ENCODE data around the gene TEK. TPM values are rescaled to one million over a fixed set of nuclear protein-coding genes. Genes with fewer than 3 reads are reported as not detected.
"Not testable (repeated sequence)": the region's sequence is repeated elsewhere in the genome, so short reads cannot be mapped to it uniquely, and the experiment has no call there.

TEK gene
- not detected in 2 replicates for total RNA-seq (2014; rRNA removed; shearing (Covaris generic))
- not detected in 2 replicates for polyA plus RNA-seq (2014; cell fraction: nucleus; rRNA removed)

GRCh38 chr9:27108981-27109541, at the start of gene TEK:
TEK (plus strand) TSS chr9:27109225; CDS start chr9:27109591, 366 bp downstream.
- DNase-seq (ENCODE audit: extremely low read depth, low read depth), result no peak

GRCh38 chr9:27059412-27059811, 49.6 kb upstream of the TEK start:
- DNase-seq (ENCODE audit: extremely low read depth, low read depth), result no peak

- no peak for DNase-seq (ENCODE audit: extremely low read depth, low read depth)
Observed at GRCh38 chr9:27059907-27060306, 49.1 kb upstream of the TEK start.

GRCh38 chr9:27065288-27065687, 43.7 kb upstream of the TEK start:
- no peak for DNase-seq (ENCODE audit: extremely low read depth, low read depth)

- no peak for DNase-seq (ENCODE audit: extremely low read depth, low read depth)
Observed at GRCh38 chr9:27073841-27074728, 34.9 kb upstream of the TEK start.

GRCh38 chr9:27078685-27079084, 30.3 kb upstream of the TEK start:
- no peak for DNase-seq (ENCODE audit: extremely low read depth, low read depth)

- DNase-seq (ENCODE audit: extremely low read depth, low read depth), result no peak
Observed at GRCh38 chr9:27085456-27085855, 23.6 kb upstream of the TEK start.

GRCh38 chr9:27086818-27087680, 22.0 kb upstream of the TEK start:
- no peak for DNase-seq (ENCODE audit: extremely low read depth, low read depth)

GRCh38 chr9:27088981-27089380, 20.0 kb upstream of the TEK start:
- no peak for DNase-seq (ENCODE audit: extremely low read depth, low read depth)

- DNase-seq (ENCODE audit: extremely low read depth, low read depth), result no peak
Observed at GRCh38 chr9:27089706-27090105, 19.3 kb upstream of the TEK start.

- no peak for DNase-seq (ENCODE audit: extremely low read depth, low read depth)
Observed at GRCh38 chr9:27090231-27090630, 18.8 kb upstream of the TEK start.

- DNase-seq (ENCODE audit: extremely low read depth, low read depth), result no peak
Observed at GRCh38 chr9:27090711-27091110, 18.3 kb upstream of the TEK start.

GRCh38 chr9:27092496-27092895, 16.5 kb upstream of the TEK start:
- DNase-seq (ENCODE audit: extremely low read depth, low read depth), result not testable (repeated sequence)

GRCh38 chr9:27093384-27094067, 15.5 kb upstream of the TEK start:
- not testable (repeated sequence) for DNase-seq (ENCODE audit: extremely low read depth, low read depth)

- DNase-seq (ENCODE audit: extremely low read depth, low read depth), result no peak
Observed at GRCh38 chr9:27094640-27095298, 14.3 kb upstream of the TEK start.

- DNase-seq (ENCODE audit: extremely low read depth, low read depth), result no peak
Observed at GRCh38 chr9:27107241-27107640, 1.8 kb upstream of the TEK start.

- DNase-seq (ENCODE audit: extremely low read depth, low read depth), result no peak
Observed at GRCh38 chr9:27109621-27110020, 596 bp downstream of the TEK start.

GRCh38 chr9:27110181-27110580, 1.2 kb downstream of the TEK start:
- no peak for DNase-seq (ENCODE audit: extremely low read depth, low read depth)

- no peak for DNase-seq (ENCODE audit: extremely low read depth, low read depth)
Observed at GRCh38 chr9:27112235-27112634, 3.2 kb downstream of the TEK start.
